Measurements from ENCODE around the gene NIN. TPM values are rescaled to one million over a fixed set of nuclear protein-coding genes. Genes with fewer than 3 reads are reported as not detected.

Gene NIN
- total RNA-seq, 1 donor = 33.4 TPM

GRCh38 chr14:50801706-50802105 lies 29.3 kb downstream of the NIN start:
- TF ChIP-seq CTCF (IDR thresholded peaks at IDR 0.05; ENCODE audit: insufficient read depth, low read length) = no peak
- no peak overlapping the region for H3K4me3 ChIP-seq (ENCODE audit: low read depth, low read length)
- peak; percentile 45 for DNase-seq (ENCODE audit: low read depth)

- no peak overlapping the region for H3K4me3 ChIP-seq (ENCODE audit: low read depth, low read length)
- no peak for TF ChIP-seq CTCF (IDR thresholded peaks at IDR 0.05; ENCODE audit: insufficient read depth, low read length)
- DNase-seq (ENCODE audit: low read depth) = no peak
Observed at GRCh38 chr14:50800032-50800431, 30.9 kb downstream of the NIN start.

DNA sequence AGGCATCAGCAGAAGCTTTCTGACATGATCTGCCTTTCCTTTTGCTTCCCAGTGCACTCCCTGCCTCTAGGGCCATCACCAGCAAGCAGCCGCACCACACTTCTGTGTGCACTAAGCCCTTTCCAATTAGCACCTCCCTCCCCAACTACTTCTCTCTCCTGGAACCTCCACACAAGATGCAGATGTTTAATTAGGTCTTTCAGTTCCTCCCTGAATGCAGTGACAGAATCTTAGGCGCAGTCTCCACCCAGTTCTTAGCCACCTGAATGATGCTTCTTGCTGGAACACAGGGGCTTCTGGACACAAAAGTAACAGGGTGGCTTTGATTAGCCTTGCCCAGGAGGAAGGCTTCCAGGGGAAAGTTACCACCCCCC lies 32.9 kb downstream of the NIN start:
- no peak overlapping the region for H3K4me3 ChIP-seq (ENCODE audit: low read depth, low read length)
- DNase-seq (ENCODE audit: low read depth) = no peak
- no peak for TF ChIP-seq CTCF (IDR thresholded peaks at IDR 0.05; ENCODE audit: insufficient read depth, low read length)

GRCh38 chr14:50797250-50798047 lies 33.5 kb downstream of the NIN start:
- H3K4me3 ChIP-seq (ENCODE audit: low read depth, low read length) = no peak overlapping the region
- no peak for DNase-seq (ENCODE audit: low read depth)
- no peak for TF ChIP-seq CTCF (IDR thresholded peaks at IDR 0.05; ENCODE audit: insufficient read depth, low read length)

- DNase-seq (ENCODE audit: low read depth) = no peak
- no peak overlapping the region for H3K4me3 ChIP-seq (ENCODE audit: low read depth, low read length)
- TF ChIP-seq CTCF (IDR thresholded peaks at IDR 0.05; ENCODE audit: insufficient read depth, low read length) = no peak
Observed at GRCh38 chr14:50796390-50796789, 34.6 kb downstream of the NIN start.

DNA sequence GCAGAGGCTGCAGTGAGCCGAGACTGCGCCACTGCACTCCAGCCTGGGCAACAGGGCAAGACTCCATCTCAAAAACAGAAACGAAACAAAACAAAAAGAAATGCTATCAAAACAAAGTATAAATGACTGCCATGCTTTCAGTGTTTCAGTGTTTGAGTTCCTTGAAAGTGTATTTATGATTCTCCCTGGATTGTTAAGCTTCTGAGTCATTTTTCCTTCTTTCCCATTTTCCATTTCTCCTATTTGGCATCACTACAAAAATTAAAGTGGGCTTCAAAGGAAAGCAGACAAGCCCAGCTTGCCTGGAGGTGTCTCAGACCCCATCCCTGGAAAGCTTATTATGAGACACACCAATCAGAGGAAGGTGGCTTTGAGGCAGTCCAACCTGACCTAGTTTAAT lies 35.1 kb downstream of the NIN start:
- H3K4me3 ChIP-seq (ENCODE audit: low read depth, low read length) = no peak overlapping the region
- no peak for TF ChIP-seq CTCF (IDR thresholded peaks at IDR 0.05; ENCODE audit: insufficient read depth, low read length)
- no peak for DNase-seq (ENCODE audit: low read depth)

DNA sequence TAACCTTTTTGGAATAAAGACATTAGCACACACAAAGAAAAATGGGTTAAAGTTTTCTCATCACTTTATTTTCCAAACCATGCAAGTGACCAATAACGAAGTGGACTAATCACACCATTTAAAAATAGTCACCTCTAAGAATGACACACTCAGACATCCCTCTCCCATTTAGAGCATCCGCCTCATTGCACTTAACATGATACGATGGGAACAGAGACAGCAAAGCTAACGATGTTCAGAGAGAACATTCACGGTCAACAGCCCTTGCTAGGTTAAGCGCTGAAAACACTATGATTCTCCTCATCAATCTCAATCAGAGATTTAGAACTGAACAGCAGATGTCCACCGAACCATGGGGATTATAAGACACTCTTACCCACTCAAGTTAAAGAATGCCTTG lies 35.8 kb downstream of the NIN start:
- DNase-seq (ENCODE audit: low read depth) = no peak
- no peak for TF ChIP-seq CTCF (IDR thresholded peaks at IDR 0.05; ENCODE audit: insufficient read depth, low read length)
- no peak overlapping the region for H3K4me3 ChIP-seq (ENCODE audit: low read depth, low read length)
